Endothelial cell of umbilical vein (primary cell): Measurements from ENCODE around the gene CFAP45.

Experiments
- EZH2 ChIP-seq: IDR thresholded peaks from 2 replicates; pipeline ENCODE4 v1.6.1; 2012; ENCODE audit warnings: borderline replicate concordance, low read depth, mild to moderate bottlenecking, moderate library complexity, low read length, inconsistent platforms; ENCODE audit not compliant: severe bottlenecking
- TF ChIP-seq, protein P1 (sequence below), 2 donors: IDR thresholded peaks; 1 replicate in 1 of 2; 2 replicates in 1 of 2; pipeline ENCODE4 v1.5.1; 2011; ENCODE audit warnings: low read length in 2 of 2, mild to moderate bottlenecking in 2 of 2, moderate library complexity in 2 of 2, control low read depth in 1 of 2, inconsistent platforms in 1 of 2, low read depth in 1 of 2; ENCODE audit not compliant: insufficient read depth in 1 of 2; ENCODE audit errors: extremely low read depth in 1 of 2

DNA sequence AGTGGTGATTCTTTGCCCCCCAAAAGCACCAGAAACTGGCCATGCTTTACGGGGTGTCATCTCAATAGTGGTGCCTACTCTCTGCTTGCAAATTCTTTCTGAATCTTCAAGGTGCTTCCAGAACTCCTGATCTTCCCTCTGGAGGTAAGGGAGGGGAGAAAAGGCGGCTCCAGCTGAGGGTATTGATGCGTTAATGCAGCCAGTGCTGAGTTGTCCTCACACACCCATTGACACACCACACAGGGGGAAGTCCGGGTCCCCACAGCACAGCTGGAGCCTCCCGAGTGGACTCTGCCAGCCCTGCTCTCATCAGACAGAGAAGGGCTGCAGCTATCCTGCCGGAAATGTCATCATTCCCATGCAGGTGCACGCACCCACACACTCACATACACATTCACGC lies 38.7 kb downstream of the CFAP45 start:
- no peak for TF ChIP-seq EZH2
- TF ChIP-seq, protein P1, sequence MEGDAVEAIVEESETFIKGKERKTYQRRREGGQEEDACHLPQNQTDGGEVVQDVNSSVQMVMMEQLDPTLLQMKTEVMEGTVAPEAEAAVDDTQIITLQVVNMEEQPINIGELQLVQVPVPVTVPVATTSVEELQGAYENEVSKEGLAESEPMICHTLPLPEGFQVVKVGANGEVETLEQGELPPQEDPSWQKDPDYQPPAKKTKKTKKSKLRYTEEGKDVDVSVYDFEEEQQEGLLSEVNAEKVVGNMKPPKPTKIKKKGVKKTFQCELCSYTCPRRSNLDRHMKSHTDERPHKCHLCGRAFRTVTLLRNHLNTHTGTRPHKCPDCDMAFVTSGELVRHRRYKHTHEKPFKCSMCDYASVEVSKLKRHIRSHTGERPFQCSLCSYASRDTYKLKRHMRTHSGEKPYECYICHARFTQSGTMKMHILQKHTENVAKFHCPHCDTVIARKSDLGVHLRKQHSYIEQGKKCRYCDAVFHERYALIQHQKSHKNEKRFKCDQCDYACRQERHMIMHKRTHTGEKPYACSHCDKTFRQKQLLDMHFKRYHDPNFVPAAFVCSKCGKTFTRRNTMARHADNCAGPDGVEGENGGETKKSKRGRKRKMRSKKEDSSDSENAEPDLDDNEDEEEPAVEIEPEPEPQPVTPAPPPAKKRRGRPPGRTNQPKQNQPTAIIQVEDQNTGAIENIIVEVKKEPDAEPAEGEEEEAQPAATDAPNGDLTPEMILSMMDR (IDR thresholded peaks at IDR 0.05; ENCODE audit: extremely low read depth in 1 of 2, insufficient read depth in 1 of 2, low read depth in 1 of 2, low read length in 2 of 2), result no peak
